CD8-positive, alpha-beta memory T cell (primary cell): ENCODE results near the gene SRP68. TPM values are rescaled to one million over a fixed set of nuclear protein-coding genes. Genes with fewer than 3 reads are reported as not detected.

Source experiments
- CTCF ChIA-PET: fragments of 350-600 bp; sonication (Branson Sonifier 250); formaldehyde crosslinking; loops from one replicate; lab custom pipeline; 2021; ENCODE audit warnings: antibody characterized with exemption; lab: Charles Lee
- POLR2A ChIA-PET: fragments of 350-600 bp; sonication (Branson Sonifier 250); formaldehyde crosslinking; loops from one replicate; lab custom pipeline; 2021; ENCODE audit warnings: antibody characterized with exemption; lab: Charles Lee
- DNase-seq, 5 donors: peaks; one replicate each; pipeline versions ENCODE4 v3.0.0 to v3.0.0-alpha.2; 2020 to 2022; ENCODE audit warnings: mixed read lengths in 1 of 5
- H3K27ac ChIP-seq: one replicate; pipeline ENCODE4 v1.7.0; 2013; ENCODE audit warnings: low read depth, mild to moderate bottlenecking, low read length, moderate library complexity
- H3K27me3 ChIP-seq: 2 replicates; pipeline ENCODE4 v1.7.0; 2013; ENCODE audit warnings: low read length, mild to moderate bottlenecking; ENCODE audit not compliant: insufficient read depth, poor library complexity, severe bottlenecking
- H3K36me3 ChIP-seq: 2 replicates; pipeline ENCODE4 v1.7.0; 2013; ENCODE audit warnings: mild to moderate bottlenecking, low read length, moderate library complexity; ENCODE audit not compliant: insufficient read depth
- H3K4me1 ChIP-seq: 2 replicates; pipeline ENCODE4 v1.7.0; 2013; ENCODE audit warnings: mild to moderate bottlenecking, low read length, moderate library complexity; ENCODE audit not compliant: insufficient read depth
- H3K4me3 ChIP-seq: 2 replicates; pipeline ENCODE4 v1.7.0; 2013; ENCODE audit warnings: mild to moderate bottlenecking, low read length
- H3K9me3 ChIP-seq: 2 replicates; pipeline ENCODE4 v1.7.0; 2013; ENCODE audit warnings: mild to moderate bottlenecking, low read length
- H3K27ac Mint-ChIP-seq, 8 donors: one replicate each; pipeline ENCODE4 v1.8.0; 2020 to 2021; ENCODE audit warnings: mixed read lengths in 8 of 8, mild to moderate bottlenecking in 6 of 8, inconsistent platforms in 3 of 8, moderate library complexity in 3 of 8
- H3K27me3 Mint-ChIP-seq, 2 donors: one replicate each; pipeline ENCODE4 v1.8.0; 2020 to 2021; ENCODE audit warnings: mixed read lengths in 2 of 2, mild to moderate bottlenecking in 1 of 2, moderate library complexity in 1 of 2
- H3K36me3 Mint-ChIP-seq, 3 donors: one replicate each; pipeline ENCODE4 v1.8.0; 2020 to 2021; ENCODE audit warnings: mixed read lengths in 3 of 3, inconsistent platforms in 1 of 3, mild to moderate bottlenecking in 1 of 3
- H3K4me1 Mint-ChIP-seq, 3 donors: one replicate each; pipeline ENCODE4 v1.8.0; 2020 to 2021; ENCODE audit warnings: mixed read lengths in 3 of 3, inconsistent platforms in 1 of 3, mild to moderate bottlenecking in 1 of 3
- H3K4me3 Mint-ChIP-seq, 7 donors: one replicate each; pipeline ENCODE4 v1.8.0; 2020 to 2021; ENCODE audit warnings: mixed read lengths in 7 of 7, mild to moderate bottlenecking in 6 of 7, moderate library complexity in 4 of 7, inconsistent platforms in 2 of 7
- H3K9me3 Mint-ChIP-seq, 5 donors: one replicate each; pipeline ENCODE4 v1.8.0; 2020 to 2022; ENCODE audit warnings: mixed read lengths in 5 of 5, mild to moderate bottlenecking in 3 of 5, moderate library complexity in 2 of 5, inconsistent platforms in 1 of 5
- polyA plus RNA-seq: library from polyadenylated mRNA; unstranded; fragments of 300-500 nt; fragmentation: Illumina TruSeq; gene quantifications from one replicate; pipeline ENCODE4 v1.2.3, GENCODE V29; 2021
- total RNA-seq, 2 experiments: library from RNA; stranded (reverse); gene quantifications; one replicate each; pipeline ENCODE4 v1.2.3, GENCODE V29; 2021

Gene SRP68
- total and polyA plus RNA-seq, 3 experiments from 2014 or later: 80.4 to 123 (median 120) TPM

DNA sequence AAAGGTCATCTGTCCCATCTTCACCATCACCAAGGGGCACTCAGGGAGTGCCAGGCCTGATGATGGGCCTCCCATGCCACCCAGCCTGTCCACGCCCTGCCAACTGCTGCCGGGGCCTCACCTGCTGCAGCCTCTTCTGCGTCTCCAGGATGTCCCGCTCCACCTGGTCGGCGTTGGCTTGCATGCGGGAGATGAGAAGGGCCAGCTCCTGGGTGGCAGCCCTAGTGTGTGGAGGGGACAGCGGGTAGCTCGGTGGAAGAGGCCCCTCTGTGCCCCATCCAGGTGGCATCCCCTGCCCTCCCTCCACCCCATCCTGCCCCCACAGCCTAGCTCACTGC, 48.4 kb downstream of the SRP68 start:
- H3K36me3 ChIP-seq: no peaks in the 10 kb centered on the region
- Mint-ChIP-seq H3K4me1 (peaks cover 1 to 7% (median 3%) of the 10 kb centered on the region in 3 donors), H3K36me3 (no peaks in the 10 kb centered on the region), H3K27me3 (no peaks in the 10 kb centered on the region), H3K4me3 (no peak overlapping the region), H3K27ac (no peak overlapping the region), H3K9me3 (no peaks in the 10 kb centered on the region)
- ChIA-PET POLR2A (no interaction called here), CTCF (no interaction called here)
- peaks cover 4% of the 10 kb centered on the region for H3K4me1 ChIP-seq
- H3K9me3 ChIP-seq: no peaks in the 10 kb centered on the region
- H3K27me3 ChIP-seq: no peaks in the 10 kb centered on the region
- no peak overlapping the region for H3K27ac ChIP-seq
- no peak overlapping the region for H3K4me3 ChIP-seq
- DNase-seq: no peak

GRCh38 chr17:76022973-76023899, 49.1 kb downstream of the SRP68 start:
- H3K4me1 ChIP-seq: no peaks in the 10 kb centered on the region
- no peaks in the 10 kb centered on the region for H3K27me3 Mint-ChIP-seq
- ChIA-PET POLR2A (no interaction called here), CTCF (no interaction called here)
- H3K36me3 Mint-ChIP-seq: no peaks in the 10 kb centered on the region
- H3K4me1 Mint-ChIP-seq: peaks cover 0 to under 1% (median under 1%) of the 10 kb centered on the region in 3 donors
- no peaks in the 10 kb centered on the region for H3K9me3 ChIP-seq
- peak overlapping the region in 2 of 8 donors; percentile 12 to 71 for H3K27ac Mint-ChIP-seq
- H3K4me3 Mint-ChIP-seq: no peak overlapping the region
- H3K36me3 ChIP-seq: no peaks in the 10 kb centered on the region
- DNase-seq: no peak
- no peaks in the 10 kb centered on the region for H3K9me3 Mint-ChIP-seq
- H3K4me3 ChIP-seq: no peak overlapping the region
- H3K27me3 ChIP-seq: no peaks in the 10 kb centered on the region
- no peak overlapping the region for H3K27ac ChIP-seq

- Histone ChIP-seq H3K9me3 (no peaks in the 10 kb centered on the region), H3K36me3 (no peaks in the 10 kb centered on the region), H3K27me3 (no peaks in the 10 kb centered on the region), H3K4me3 (no peak overlapping the region), H3K27ac (no peak overlapping the region), H3K4me1 (no peaks in the 10 kb centered on the region)
- no peaks in the 10 kb centered on the region for H3K36me3 Mint-ChIP-seq
- H3K9me3 Mint-ChIP-seq: no peaks in the 10 kb centered on the region
- no peaks in the 10 kb centered on the region for H3K4me1 Mint-ChIP-seq
- no peak overlapping the region for H3K4me3 Mint-ChIP-seq
- ChIA-PET CTCF (no interaction called here), POLR2A (no interaction called here)
- DNase-seq: no peak
- no peaks in the 10 kb centered on the region for H3K27me3 Mint-ChIP-seq
- no peak overlapping the region for H3K27ac Mint-ChIP-seq
Observed at GRCh38 chr17:76022285-76022684, 50.0 kb downstream of the SRP68 start.

DNA sequence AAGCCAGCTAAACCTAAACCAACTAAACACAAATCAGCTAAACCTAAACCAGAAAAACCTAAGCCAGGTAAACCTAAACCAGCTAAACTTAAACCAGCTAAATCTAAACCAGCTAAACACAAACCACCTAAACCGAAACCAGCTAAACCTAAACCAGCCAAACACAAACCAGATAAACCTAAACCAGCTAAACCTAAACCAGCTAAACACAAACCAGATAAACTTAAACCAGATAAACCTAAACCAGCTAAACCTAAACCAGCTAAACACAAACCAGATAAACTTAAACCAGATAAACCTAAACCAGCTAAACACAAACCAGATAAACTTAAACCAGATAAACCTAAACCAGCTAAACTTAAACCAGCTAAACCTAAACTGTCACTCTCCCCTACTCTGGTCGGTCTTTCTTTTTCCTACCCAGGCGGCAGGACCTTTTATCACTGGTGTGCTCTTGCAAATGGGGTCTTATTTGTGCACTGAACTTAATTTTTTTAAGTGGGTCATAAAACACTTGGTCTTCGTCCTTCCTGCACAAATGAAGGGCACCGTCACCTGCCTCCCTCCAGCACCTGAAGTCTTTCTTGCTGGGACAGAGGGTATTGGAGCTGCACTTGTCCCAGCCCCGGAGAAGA, 52.4 kb downstream of the SRP68 start:
- ChIA-PET POLR2A (no interaction called here), CTCF (interaction anchor here (0.6 to 1.8 kb wide), 10 partner anchors 7 to 378 kb away, joined by 3 to 10 read pairs (median 4); partner anchors contain the start of genes CDK3, EVPL and TRIM65)
- Histone ChIP-seq H3K4me3 (no peak overlapping the region), H3K27ac (no peak overlapping the region), H3K27me3 (no peaks in the 10 kb centered on the region), H3K36me3 (no peaks in the 10 kb centered on the region), H3K4me1 (no peaks in the 10 kb centered on the region), H3K9me3 (no peaks in the 10 kb centered on the region)
- no peaks in the 10 kb centered on the region for H3K27me3 Mint-ChIP-seq
- H3K4me1 Mint-ChIP-seq: no peaks in the 10 kb centered on the region
- H3K9me3 Mint-ChIP-seq: no peaks in the 10 kb centered on the region
- peak overlapping the region in 4 of 8 donors; percentile 27 to 91 (median 52) for H3K27ac Mint-ChIP-seq
- no peak for DNase-seq
- H3K36me3 Mint-ChIP-seq: no peaks in the 10 kb centered on the region
- H3K4me3 Mint-ChIP-seq: no peak overlapping the region

DNA sequence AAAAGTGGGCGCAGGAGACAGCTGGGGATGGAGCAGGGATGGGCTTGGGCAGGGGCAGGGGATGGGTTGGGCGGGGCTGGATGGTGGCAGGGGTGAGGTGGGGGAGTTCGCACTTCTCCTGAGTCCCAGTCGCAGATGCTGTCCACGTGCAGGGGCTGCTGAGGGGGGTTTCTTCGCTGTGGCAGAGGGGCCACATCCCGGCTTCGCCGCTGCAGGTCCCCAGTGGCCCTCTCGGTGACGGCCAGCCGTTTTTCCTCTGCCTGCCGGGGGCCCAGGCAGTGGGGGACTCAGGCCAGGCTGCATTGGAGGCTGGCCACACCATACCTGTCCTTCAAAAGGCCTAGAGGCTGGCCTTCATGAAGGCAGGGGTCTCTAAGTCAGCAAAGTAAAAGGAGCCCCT, 53.5 kb downstream of the SRP68 start:
- no peaks in the 10 kb centered on the region for H3K9me3 Mint-ChIP-seq
- Histone ChIP-seq H3K4me1 (peaks cover 4% of the 10 kb centered on the region), H3K27me3 (no peaks in the 10 kb centered on the region), H3K27ac (no peak overlapping the region), H3K4me3 (no peak overlapping the region), H3K36me3 (no peaks in the 10 kb centered on the region), H3K9me3 (no peaks in the 10 kb centered on the region)
- DNase-seq: no peak
- no peak overlapping the region for H3K27ac Mint-ChIP-seq
- peaks cover 0 to 2% of the 10 kb centered on the region in 2 donors for H3K27me3 Mint-ChIP-seq
- H3K36me3 Mint-ChIP-seq: no peaks in the 10 kb centered on the region
- ChIA-PET POLR2A (interaction anchor here (0.5 to 0.6 kb wide), 2 partner anchors 91 to 103 kb away, joined by 3 to 7 read pairs; no protein-coding TSS in a partner anchor), CTCF (interaction anchor here (1.0 to 2.3 kb wide), 4 partner anchors 9 to 379 kb away, joined by 3 to 10 read pairs (median 6); partner anchors contain the start of gene EVPL)
- H3K4me3 Mint-ChIP-seq: no peak overlapping the region
- H3K4me1 Mint-ChIP-seq: peaks cover 5 to 6% (median 5%) of the 10 kb centered on the region in 3 donors

DNA sequence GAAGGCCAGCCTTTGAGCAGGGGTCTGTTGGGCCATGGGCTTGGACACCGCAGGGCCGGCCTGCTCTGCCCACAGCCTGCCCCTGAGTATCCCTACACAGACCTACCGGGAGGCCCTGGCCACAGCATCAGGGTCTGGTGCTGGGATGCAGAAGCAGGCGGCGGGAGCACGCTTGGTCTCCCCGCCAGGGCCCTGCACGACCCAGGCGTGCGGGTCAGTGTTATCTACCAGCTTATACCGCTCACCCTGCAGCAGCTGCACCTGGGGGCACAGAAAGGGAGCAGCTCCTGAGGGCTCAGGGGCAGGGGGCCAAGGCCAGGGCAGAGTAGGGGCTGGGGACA, 54.0 kb downstream of the SRP68 start:
- H3K4me1 Mint-ChIP-seq: peaks cover 5 to 6% (median 5%) of the 10 kb centered on the region in 3 donors
- no peak for DNase-seq
- no peaks in the 10 kb centered on the region for H3K27me3 ChIP-seq
- no peak overlapping the region for H3K27ac Mint-ChIP-seq
- H3K4me1 ChIP-seq: peaks cover 4% of the 10 kb centered on the region
- H3K36me3 ChIP-seq: no peaks in the 10 kb centered on the region
- H3K36me3 Mint-ChIP-seq: no peaks in the 10 kb centered on the region
- H3K27ac ChIP-seq: no peak overlapping the region
- H3K9me3 Mint-ChIP-seq: no peaks in the 10 kb centered on the region
- H3K27me3 Mint-ChIP-seq: peaks cover 0 to 3% of the 10 kb centered on the region in 2 donors
- no peak overlapping the region for H3K4me3 ChIP-seq
- ChIA-PET POLR2A (no interaction called here), CTCF (interaction anchor here (2.3 kb wide), 1 partner anchor 10 kb away, joined by 6 read pairs; no protein-coding TSS in a partner anchor)
- no peaks in the 10 kb centered on the region for H3K9me3 ChIP-seq
- no peak overlapping the region for H3K4me3 Mint-ChIP-seq

DNA sequence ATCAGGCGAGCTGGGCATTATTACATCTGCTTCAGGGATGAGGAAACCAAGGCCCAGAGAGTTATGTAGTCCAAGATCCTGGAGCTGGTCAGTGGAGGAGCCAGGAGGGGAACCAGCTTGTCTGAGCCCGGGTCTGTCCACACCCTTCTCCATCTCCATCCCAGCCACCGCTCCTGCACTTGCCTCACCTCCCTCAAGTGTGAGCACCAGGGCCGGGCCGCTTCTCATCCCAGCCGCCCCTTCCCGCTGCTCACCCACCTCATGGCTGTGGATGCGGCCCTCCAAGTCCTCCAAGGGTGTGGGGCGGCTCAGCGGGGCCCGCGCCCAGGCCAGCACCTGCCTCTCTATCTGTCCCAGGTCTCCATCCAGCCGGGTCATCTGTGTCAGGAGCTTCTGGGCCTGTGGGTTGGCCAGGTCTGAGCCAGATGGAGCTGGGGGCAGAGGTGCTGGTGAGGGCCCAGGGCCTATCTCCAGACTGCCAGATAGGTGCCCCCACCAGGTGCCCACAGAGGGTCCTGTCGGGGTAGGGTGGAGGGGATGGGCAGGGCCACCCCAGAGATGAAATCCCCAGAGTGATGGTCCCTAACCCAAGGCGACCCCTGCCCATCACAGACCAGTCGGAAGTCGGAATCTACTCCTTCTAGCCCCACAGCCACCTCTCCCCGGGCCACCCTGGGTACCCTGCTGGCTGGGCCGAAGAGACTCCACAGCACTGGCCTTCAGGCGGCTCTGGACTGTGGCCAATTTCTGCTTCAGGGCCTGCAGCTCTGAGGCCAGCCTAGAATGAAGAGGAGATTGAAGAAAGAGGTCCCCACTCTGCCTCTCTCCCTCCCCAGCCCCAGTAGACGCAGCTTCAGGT, 54.6 kb downstream of the SRP68 start:
- CTCF ChIA-PET: interaction anchor here (1.3 to 2.3 kb wide), 2 partner anchors 9 to 262 kb away, joined by 3 to 6 read pairs; no protein-coding TSS in a partner anchor
- no peak overlapping the region for H3K4me3 Mint-ChIP-seq

More for the DNA sequence above, 54.6 kb downstream of the SRP68 start:
- Mint-ChIP-seq H3K4me1 (peaks cover 5 to 6% (median 5%) of the 10 kb centered on the region in 3 donors), H3K9me3 (no peaks in the 10 kb centered on the region), H3K27me3 (peaks cover 0 to 5% of the 10 kb centered on the region in 2 donors), H3K27ac (no peak overlapping the region), H3K36me3 (no peaks in the 10 kb centered on the region)
- no peaks in the 10 kb centered on the region for H3K27me3 ChIP-seq
- POLR2A ChIA-PET: no interaction called here
- DNase-seq: no peak
- H3K9me3 ChIP-seq: no peaks in the 10 kb centered on the region
- peaks cover 4% of the 10 kb centered on the region for H3K4me1 ChIP-seq
- no peak overlapping the region for H3K27ac ChIP-seq
- H3K36me3 ChIP-seq: no peaks in the 10 kb centered on the region
- no peak overlapping the region for H3K4me3 ChIP-seq
